HL-60 (cell line): ENCODE data around the gene GALNT17.

ENCODE experiments used
- DNase-seq, 2 experiments: peaks; one replicate each; pipeline ENCODE4 v3.0.0-alpha.2; 2010 to 2020; ENCODE audit warnings: low read depth in 1 of 2, low spot score in 1 of 2
- H3K27ac ChIP-seq: fragments of 250-450 bp; sonication (Bioruptor Pico); replicated peaks from 2 replicates; pipeline ENCODE4 v1.5.1; 2020; ENCODE audit warnings: mild to moderate bottlenecking, moderate library complexity
- H3K27me3 ChIP-seq: fragments of 250-450 bp; sonication (Bioruptor Pico); 2 replicates; pipeline ENCODE4 v1.5.1; 2021; ENCODE audit warnings: mild to moderate bottlenecking, moderate library complexity; ENCODE audit not compliant: insufficient read depth, poor library complexity, severe bottlenecking
- H3K4me3 ChIP-seq: replicated peaks from 2 replicates; pipeline ENCODE4 v1.5.1; 2011; ENCODE audit warnings: mild to moderate bottlenecking, control low read depth, low read length; ENCODE audit not compliant: insufficient read depth
- CTCF ChIP-seq: IDR thresholded peaks from one replicate; pipeline ENCODE4 v1.5.1; 2011; ENCODE audit warnings: low read length, control low read depth, inconsistent platforms; ENCODE audit not compliant: insufficient read depth
- GABPA ChIP-seq: IDR thresholded peaks from 2 replicates; pipeline ENCODE4 v1.6.1; 2012; ENCODE audit warnings: low read depth
- POLR2AphosphoS5 ChIP-seq: IDR thresholded peaks from 2 replicates; pipeline ENCODE4 v1.6.1; 2012; ENCODE audit warnings: low read depth
- REST ChIP-seq: IDR thresholded peaks from 2 replicates; pipeline ENCODE4 v1.6.1; 2012; ENCODE audit warnings: low read depth; ENCODE audit not compliant: insufficient replicate concordance
- SPI1 ChIP-seq: IDR thresholded peaks from 2 replicates; pipeline ENCODE4 v1.6.1; 2012; ENCODE audit warnings: low read depth, mild to moderate bottlenecking, borderline replicate concordance

Gene GALNT17

GRCh38 chr7:71439321-71439720 is 307.4 kb downstream of the GALNT17 start:
- TF ChIP-seq GABPA (no peak), SPI1 (no peak), REST (no peak), CTCF (no peak), POLR2AphosphoS5 (no peak)
- no peaks in the 10 kb centered on the region for H3K27me3 ChIP-seq
- no peak overlapping the region for H3K4me3 ChIP-seq
- no peak overlapping the region for H3K27ac ChIP-seq
- no peak for DNase-seq

- no peak for TF ChIP-seq GABPA
- no peak for TF ChIP-seq CTCF
- TF ChIP-seq SPI1 = no peak
- TF ChIP-seq REST = no peak
- no peak for TF ChIP-seq POLR2AphosphoS5
- no peaks in the 10 kb centered on the region for H3K27me3 ChIP-seq
- peak overlapping the region; percentile 65 for H3K27ac ChIP-seq
- DNase-seq = peak in 1 of 2 experiments; percentile 57
- H3K4me3 ChIP-seq = no peak overlapping the region
Measured at GRCh38 chr7:71442492-71443190, 310.7 kb downstream of the GALNT17 start.

GRCh38 chr7:71443191-71443530 is 311.2 kb downstream of the GALNT17 start:
- no peak for DNase-seq
- Histone ChIP-seq H3K27ac (peak overlapping the region; percentile 65), H3K27me3 (no peaks in the 10 kb centered on the region), H3K4me3 (no peak overlapping the region)
- TF ChIP-seq CTCF = no peak
- TF ChIP-seq POLR2AphosphoS5 = no peak
- no peak for TF ChIP-seq SPI1
- no peak for TF ChIP-seq GABPA
- TF ChIP-seq REST = no peak
